HL-60/S4 treated with phorbol 12-myristate 13-acetate at 8.2 ng/mL for 4 days and 3 days (cell line): ENCODE results near the gene NTRK3.

Experiments
- in situ Hi-C: fragments of 300-500 bp; cut with MboI; formaldehyde crosslinking; loops from 2 replicates; pipeline ENCODE4 v1.15.0; 2022; ENCODE audit warnings: low sequenced_read_pairs

NTRK3 gene

GRCh38 chr15:88188300-88188699 lies 68.2 kb downstream of the NTRK3 start:
- in situ Hi-C loops = no loop called here

DNA sequence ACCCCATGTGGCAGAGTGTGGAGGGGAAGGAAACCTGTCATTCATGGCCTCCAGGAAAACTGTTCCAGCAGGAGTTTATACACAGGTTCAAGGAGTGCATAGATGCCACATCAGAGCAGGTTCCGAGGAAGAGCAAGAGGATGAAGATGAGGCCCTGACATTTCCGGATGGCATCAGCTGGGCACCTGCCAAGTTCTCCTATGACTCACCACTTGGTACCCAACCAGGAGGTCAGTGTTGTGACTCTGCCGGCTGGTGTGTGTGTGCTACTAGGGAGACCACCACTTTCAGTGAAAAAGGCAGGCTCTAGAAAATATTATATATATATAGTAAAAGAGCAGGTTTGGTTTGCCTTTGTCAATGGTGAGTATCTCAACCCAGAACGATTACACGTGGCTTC lies 69.3 kb downstream of the NTRK3 start:
- in situ Hi-C loops = no loop called here

DNA sequence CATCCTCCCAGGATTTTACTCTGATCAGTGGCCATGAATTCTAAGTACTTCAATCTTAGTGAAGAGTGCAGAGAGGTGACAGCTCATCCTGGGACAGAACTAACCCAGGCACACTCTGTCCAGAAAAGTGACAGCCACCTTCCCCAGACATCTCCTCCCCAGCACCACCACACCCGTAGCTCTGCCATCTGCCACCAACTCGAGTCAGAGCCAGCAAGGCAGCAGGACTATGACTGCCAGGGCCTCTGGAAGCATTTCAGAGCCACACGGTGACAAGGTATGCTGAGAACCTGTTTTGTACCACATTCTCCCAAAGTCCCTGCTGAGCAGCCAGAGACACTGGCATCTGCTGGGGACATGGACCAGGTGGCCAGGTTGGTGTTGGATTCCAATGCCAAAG lies 71.0 kb downstream of the NTRK3 start:
- in situ Hi-C loops = no loop called here

- in situ Hi-C loops = no loop called here
Measured at GRCh38 chr15:88181613-88182012, 74.9 kb downstream of the NTRK3 start.

GRCh38 chr15:88179562-88179961 lies 77.0 kb downstream of the NTRK3 start:
- in situ Hi-C loops = no loop called here

DNA sequence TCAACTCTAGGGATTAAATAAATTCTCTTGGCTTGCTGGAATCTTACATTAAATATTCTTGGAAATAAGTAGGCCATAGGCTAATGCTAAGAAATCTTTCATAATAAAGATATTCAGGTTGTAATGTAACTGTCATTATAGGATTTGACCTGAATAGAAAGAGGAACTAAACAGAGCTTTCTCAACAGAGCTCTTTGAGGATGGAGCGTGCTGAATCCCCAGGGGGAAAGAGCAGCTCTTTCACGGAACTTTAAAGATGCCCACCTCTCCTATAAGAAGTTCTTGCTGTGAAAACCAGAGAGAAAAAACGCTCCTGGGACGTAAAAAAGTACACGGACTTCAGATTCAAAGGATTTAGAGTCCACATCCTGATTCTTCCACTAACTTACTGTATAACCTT lies 77.9 kb downstream of the NTRK3 start:
- in situ Hi-C loops = no loop called here

- in situ Hi-C loops = no loop called here
Measured at GRCh38 chr15:88177451-88177850, 79.1 kb downstream of the NTRK3 start.

- in situ Hi-C loops = no loop called here
Measured at GRCh38 chr15:88174571-88174970, 82.0 kb downstream of the NTRK3 start.

- in situ Hi-C loops = no loop called here
Measured at GRCh38 chr15:88166082-88166993, 90.2 kb downstream of the NTRK3 start.

GRCh38 chr15:88161636-88162035 lies 94.9 kb downstream of the NTRK3 start:
- in situ Hi-C loops = no loop called here

DNA sequence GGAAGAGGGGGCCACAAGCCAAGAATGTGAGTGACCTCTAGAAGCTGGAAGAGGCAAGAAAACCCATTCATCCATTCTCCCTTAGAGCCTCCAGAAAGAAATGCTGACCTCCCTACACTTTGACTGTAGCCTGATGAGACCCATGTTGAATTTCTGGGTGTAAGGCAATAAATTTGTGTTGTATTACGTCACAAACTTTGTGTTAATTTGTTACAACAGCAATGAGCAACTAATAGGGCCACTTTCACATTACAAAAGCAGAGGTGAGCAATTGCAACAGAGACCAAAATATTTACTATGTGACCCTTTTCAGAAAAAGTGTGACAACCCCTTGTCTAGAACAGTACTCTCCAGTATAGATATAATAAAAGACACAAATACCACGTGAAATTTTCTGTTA lies 101.2 kb downstream of the NTRK3 start:
- in situ Hi-C loops = no loop called here

DNA sequence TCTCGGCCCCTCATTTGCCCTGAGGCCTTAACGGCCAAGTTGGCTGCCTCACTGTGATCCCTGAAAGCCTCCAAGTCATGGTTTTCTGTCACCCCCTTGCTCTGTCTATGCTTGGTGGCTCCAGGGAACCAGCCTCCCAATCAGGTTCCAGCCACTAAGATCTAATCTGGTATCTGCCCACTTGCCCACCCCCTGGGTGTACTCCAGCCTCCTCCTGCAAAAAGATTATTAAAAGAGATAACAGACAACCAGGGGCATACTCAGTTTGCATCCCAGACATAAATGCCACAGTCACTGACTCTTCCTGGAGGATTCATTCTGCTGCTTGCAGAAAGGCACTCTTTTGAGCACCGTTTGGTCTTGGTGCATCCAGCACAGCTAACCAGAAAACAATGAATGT lies 103.9 kb downstream of the NTRK3 start:
- in situ Hi-C loops = no loop called here

DNA sequence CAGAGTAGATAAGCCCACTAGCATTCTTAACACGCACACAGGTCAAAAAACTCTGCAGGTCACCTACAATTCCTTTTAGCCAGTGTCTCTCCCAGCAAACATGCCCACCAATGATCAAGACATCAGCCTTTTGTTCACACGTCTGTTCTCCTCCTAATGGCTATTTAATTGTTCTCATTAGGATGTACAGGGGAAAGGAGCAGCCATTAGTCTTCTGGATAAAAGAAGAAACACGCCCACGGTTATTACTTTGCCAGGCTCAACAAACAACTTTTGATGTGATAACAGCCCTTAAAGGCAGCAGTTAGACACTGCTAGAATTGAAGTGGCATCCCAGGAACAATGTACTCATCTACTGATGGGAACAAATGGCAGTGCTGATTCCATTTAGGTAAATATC lies 108.8 kb downstream of the NTRK3 start:
- in situ Hi-C loops = no loop called here

GRCh38 chr15:88144921-88145653 lies 111.5 kb downstream of the NTRK3 start:
- in situ Hi-C loops = no loop called here

DNA sequence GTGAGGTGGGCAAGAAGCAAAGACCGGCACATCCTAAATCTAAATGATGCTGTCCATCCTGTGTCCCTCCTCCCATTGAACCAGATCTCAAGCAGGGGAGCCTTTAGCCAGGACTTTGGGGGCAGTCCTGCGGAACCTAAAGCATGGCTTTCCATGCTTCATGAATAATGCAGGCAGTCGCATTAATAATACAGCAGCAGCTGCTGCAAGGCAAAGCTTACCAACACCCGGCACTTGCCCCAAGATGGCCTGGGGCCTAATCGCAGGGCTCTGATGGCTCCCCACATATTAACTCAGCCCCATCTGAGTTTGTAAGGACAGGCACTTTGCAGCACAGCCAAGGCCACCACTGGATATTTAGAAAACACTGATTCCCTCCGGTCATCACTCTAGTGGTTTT lies 114.4 kb downstream of the NTRK3 start:
- in situ Hi-C loops = no loop called here

GRCh38 chr15:88141269-88141889 lies 115.2 kb downstream of the NTRK3 start:
- in situ Hi-C loops = no loop called here

- in situ Hi-C loops = no loop called here
Measured at GRCh38 chr15:88140398-88140797, 116.1 kb downstream of the NTRK3 start.

- in situ Hi-C loops = no loop called here
Measured at GRCh38 chr15:88139936-88140335, 116.6 kb downstream of the NTRK3 start.

GRCh38 chr15:88133795-88134194 lies 122.7 kb downstream of the NTRK3 start:
- in situ Hi-C loops = no loop called here

- in situ Hi-C loops = no loop called here
Measured at GRCh38 chr15:88132499-88132898, 124.0 kb downstream of the NTRK3 start.

- in situ Hi-C loops = no loop called here
Measured at GRCh38 chr15:88131937-88132336, 124.6 kb downstream of the NTRK3 start.

GRCh38 chr15:88127432-88127790 lies 129.1 kb downstream of the NTRK3 start:
- in situ Hi-C loops = no loop called here
